HG03575 (cell line): ENCODE results near the gene LRIF1.
"Not testable (repeated sequence)": the region's sequence is repeated elsewhere in the genome, so short reads cannot be mapped to it uniquely, and the experiment has no call there.

Source experiments
- ATAC-seq: cut with Tn5 transposase; IDR thresholded peaks from one replicate; pipeline ENCODE4 v1.9.1; 2021; ENCODE audit not compliant: unreplicated experiment, insufficient number of reproducible peaks, low FRiP score; ENCODE audit errors: extremely low read depth

The LRIF1 gene, protein sequence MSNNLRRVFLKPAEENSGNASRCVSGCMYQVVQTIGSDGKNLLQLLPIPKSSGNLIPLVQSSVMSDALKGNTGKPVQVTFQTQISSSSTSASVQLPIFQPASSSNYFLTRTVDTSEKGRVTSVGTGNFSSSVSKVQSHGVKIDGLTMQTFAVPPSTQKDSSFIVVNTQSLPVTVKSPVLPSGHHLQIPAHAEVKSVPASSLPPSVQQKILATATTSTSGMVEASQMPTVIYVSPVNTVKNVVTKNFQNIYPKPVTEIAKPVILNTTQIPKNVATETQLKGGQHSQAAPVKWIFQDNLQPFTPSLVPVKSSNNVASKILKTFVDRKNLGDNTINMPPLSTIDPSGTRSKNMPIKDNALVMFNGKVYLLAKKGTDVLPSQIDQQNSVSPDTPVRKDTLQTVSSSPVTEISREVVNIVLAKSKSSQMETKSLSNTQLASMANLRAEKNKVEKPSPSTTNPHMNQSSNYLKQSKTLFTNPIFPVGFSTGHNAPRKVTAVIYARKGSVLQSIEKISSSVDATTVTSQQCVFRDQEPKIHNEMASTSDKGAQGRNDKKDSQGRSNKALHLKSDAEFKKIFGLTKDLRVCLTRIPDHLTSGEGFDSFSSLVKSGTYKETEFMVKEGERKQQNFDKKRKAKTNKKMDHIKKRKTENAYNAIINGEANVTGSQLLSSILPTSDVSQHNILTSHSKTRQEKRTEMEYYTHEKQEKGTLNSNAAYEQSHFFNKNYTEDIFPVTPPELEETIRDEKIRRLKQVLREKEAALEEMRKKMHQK

DNA sequence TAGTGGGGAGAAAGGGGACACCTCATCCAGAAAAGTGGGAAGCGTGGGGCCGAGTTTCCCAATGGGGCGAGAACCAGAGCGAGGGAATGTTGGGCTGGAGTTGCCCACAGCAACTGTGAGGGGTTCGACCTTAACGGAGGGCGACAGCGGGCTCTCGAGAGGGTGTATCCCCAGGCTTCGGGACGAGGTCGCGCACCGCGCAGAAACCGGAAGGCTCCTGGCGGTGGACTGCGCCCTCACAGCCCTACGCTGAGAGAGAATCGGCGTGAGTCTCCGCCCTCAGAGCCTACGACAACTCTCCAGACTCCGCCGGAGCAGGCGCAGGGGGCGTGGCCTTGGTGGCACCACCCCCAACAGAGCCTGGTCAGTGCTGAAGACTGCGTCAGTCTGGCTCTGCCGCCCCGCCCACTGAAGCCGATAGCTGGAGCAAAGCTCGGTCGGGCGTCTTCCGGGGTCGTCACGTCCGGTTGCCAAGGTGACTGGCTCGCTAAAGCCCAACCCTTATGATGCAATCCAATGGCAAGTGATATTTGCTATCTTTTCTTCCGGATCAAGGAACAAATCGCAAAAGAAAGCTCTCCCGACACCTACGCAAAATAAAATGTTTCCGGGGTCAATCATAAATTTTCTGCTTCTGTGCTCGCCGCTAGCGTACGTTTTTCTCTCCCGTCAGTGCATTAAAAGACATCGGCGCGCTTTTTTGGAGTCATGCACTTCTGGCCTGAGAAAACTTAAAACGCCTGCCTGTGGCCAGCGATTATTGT is at the start of gene LRIF1:
Gene LRIF1, minus strand, starts transcription at position 232 of the 764 bp plus-strand sequence. CDS start 234 bp downstream, outside the sequence.
- ATAC-seq = peak; percentile 79

DNA sequence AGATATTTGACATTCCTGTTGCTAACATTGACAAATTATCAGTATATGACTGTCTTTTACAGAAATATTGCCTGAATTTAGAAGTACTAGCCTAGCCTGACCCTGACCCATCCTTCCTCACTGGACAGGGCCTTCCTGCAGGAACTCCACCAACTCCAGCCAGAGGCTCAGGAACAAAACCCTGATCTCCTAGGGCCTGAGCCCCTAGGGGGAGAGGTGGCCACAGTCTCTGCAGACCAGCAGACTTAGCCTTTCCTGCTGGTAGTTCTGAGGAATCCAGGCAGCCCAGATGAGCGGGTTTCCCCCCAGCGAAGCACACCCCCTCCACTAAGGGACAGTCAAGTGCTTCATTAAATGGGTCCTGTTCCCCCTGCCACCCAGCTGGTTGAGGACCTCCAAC is 44.3 kb upstream of the LRIF1 start:
- no peak for ATAC-seq

DNA sequence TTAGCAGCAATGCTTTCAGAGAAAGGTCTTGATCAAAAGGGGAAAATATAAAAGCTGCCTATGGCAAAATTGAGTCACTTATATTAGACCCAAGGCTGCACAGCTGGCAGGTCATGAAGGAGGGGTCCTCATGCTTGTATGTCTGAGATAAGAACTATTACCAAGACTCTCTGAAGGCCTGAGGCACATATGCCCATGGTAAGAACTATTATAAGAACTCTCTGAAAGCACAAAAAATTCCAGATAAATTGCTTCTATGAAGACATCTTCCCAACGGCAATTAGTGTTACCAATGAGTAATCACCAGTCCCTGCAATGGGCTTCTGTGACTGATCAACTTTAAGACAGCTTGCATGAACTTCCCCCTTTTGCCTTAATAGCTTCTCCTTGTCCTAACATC is 42.8 kb upstream of the LRIF1 start:
- ATAC-seq = no peak

DNA sequence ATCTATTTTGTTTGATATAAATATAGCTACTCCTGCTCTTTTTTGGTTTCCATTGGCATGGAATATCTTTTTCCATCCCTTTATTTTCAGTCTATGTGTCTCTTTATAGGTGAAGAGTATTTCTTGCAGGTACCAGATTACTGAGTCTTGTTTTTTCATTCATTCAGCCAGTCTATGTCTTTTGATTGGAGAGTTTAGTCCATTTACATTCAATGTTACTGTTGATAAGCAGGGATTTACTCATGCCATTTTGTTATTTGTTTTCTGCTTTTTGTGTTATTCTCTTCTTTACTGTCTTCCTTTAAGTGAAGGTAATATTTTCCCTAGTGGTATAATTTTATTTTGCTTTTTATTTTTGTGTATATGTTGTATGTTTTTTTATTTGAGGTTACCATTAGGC is 35.9 kb upstream of the LRIF1 start:
- ATAC-seq = not testable (repeated sequence)

DNA sequence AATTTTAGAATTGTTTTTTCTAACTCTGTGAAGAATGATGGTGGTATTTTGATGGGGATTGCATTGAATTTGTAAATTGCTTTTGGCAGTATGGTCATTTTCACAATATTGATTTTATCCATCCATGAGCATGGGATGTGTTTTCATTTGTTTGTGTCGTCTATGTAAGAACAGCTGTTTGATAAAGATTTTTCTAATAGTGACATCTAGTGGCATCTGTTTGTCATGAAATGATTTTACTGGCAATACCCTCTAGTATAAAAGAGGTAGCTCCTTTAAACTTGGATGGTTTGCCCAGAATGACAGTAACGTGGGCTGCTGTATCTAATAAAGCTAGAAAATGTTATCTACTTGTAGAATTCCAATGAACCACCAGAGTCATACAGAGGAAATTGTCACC is 28.6 kb upstream of the LRIF1 start:
- ATAC-seq = not testable (repeated sequence)

DNA sequence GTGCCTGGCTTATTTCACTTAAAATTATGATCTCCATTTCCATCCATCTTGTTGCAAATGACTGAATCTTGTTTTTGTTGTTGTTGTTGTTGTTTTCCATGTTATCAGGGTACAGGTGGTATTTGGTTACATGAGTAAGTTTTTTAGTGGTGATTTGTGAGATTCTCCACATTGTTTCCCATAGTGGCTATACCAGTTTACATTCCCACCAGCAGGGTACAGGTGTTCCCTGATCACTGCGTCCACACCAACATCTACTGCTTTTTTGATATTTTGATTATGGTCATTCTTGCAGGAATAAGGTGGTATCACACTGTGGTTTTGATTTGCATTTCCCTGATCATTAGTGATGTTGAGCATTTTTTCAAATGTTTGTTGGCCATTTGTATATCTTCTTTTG is 27.6 kb upstream of the LRIF1 start:
- not testable (repeated sequence) for ATAC-seq

DNA sequence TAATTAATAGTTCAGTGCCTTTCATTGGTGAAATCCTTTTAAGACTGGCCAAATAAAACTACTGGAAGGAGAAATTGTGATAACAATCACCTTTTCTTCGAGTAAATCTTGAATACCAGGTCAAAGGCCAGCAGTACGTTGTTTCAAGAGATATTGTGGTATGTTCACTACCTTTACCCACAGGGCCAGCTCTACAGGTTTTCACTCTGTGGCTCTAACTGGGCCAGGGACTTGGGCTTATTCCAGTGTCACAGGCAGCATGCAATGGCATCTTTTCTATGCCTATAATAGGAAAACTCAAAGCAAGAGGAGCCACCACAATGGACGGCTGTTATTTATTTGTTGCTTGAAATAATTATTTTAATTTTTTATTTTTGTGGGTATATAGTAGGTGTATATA is 26.8 kb upstream of the LRIF1 start:
- no peak for ATAC-seq

DNA sequence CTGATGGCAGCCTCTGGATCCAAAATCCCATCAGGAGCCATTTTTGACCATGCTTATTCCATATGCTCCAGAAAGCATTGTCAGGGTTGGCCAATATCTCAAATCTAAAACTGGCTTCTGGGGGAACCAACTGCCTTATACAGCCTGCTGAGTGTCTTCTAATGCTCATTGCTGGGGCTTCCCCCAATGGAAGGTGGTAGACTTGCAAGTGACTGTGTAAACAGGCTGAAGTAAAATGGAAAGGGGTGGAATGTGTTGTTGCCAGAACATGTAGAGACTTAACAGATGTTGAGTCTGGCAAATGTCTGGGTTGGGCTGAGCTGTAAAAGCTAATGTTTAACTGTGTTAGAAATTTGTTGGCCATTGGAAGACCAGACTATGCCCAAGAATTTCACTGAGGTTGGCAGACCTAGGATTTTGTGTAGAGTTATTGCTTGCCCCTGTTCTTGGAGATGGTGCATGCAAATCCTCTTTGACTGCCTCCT is 22.7 kb upstream of the LRIF1 start:
- ATAC-seq = no peak

DNA sequence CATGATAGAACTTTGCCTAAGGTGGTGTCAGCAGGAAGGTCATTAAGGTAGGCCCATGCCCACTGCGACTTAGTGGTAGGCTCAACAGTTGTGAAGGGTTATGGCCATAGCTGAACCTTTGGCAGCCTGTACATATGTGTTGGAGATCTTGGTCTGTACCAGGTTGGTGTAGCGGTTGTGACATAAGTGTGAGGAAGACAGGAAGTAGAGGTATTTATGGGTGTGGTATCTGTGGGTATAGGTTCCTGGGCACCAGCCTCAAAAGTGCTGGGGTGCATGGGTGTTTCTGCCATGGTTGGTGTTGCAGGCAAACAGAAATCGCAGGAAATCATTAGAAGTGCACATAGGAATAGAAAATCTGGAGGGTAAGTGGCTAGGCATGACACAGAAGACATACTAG is 18.6 kb upstream of the LRIF1 start:
- ATAC-seq = no peak

DNA sequence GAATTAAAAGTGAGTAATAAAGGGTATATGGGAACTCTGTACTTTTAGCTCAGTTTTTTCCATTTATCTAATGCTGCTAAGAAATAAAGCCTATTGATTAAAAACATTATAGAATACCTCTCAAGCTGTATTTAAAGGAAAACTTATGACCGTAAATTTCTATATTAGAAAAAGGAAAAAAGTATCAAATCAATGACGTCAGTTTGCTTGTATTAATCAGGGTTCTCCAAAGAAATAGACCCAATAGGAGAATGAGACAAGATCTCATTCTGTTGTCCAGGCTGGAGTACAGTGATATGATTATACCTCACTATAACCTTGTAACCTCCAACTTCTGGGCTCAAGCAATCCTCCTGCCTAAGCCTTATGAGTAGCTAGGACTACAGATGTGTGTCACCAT is 15.4 kb upstream of the LRIF1 start:
- ATAC-seq = no peak

DNA sequence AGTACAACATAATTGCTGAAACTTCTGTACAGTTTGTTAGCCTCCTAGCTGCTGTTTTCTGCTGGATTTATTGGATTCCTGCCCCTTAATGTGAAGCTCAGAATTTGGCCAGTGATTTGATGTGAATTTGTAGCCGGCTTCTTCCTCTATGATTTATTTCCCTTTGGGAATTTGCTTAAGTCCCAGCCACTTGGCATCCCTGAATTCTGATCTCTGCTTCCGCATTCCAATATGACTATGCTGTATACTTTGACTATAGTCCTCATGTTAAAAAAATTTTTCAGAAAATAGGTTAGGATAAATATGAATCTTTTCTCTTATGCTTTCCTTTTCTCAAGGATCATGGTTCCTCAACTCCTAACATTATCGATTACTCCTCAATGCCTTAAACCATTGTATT is 12.4 kb upstream of the LRIF1 start:
- ATAC-seq = no peak

DNA sequence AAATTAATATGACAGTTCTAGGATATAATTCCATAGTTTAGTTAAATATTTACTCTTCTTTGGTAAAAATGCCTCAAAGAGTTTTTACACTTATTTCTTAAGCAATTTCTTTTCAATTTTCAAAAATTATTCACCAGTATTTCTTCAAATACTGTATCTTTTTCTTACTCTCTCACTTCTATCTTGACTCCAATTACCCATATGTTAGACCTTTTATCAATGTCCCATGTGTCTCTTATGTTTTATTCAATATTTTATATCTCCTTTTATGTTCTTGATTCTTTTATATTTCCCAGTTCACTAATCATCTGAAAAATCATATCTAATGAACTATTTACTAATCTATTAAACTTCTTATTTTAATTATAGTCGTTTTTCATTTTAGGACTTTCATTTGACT is 11.5 kb upstream of the LRIF1 start:
- ATAC-seq = no peak

DNA sequence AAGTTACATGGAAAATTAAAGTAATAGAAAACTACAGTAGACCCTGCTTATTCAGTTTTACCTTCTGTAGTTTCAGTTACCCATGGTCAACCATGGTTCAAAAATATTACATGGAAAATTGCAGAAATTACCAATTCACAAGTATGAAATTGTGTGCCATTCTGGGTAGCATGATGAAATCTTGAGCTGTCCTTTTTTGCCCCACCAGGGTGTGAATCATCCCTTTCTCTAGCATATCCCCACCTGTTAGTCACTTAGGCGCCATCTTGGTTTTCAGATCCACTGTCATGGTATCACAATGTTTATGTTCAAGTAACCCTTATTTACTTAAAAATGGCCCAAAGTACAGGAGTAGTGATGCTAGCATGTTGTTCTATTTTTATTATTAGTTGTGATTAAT is 3.5 kb upstream of the LRIF1 start:
- no peak for ATAC-seq

DNA sequence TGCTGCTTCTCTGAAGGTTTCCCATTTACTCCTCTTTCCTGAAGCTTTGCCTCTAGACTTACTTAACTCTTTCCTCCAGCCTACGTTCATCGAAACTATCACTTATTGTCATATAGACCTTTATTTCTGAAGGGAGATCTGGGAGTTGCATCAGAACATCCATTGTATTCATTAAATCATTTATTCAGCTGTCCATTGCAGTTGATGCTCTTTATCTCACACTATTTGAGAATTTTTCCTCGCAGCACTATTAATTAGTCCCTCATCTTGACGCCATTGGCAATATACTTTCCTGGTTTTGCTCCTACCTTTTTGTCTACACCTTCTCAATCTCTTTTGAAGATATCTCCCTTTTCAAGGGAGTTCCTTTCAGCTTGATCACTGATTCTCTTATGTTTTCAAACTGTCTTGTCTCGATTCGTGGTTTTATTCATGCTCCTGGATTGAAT is 757 bp upstream of the LRIF1 start:
- no peak for ATAC-seq

DNA sequence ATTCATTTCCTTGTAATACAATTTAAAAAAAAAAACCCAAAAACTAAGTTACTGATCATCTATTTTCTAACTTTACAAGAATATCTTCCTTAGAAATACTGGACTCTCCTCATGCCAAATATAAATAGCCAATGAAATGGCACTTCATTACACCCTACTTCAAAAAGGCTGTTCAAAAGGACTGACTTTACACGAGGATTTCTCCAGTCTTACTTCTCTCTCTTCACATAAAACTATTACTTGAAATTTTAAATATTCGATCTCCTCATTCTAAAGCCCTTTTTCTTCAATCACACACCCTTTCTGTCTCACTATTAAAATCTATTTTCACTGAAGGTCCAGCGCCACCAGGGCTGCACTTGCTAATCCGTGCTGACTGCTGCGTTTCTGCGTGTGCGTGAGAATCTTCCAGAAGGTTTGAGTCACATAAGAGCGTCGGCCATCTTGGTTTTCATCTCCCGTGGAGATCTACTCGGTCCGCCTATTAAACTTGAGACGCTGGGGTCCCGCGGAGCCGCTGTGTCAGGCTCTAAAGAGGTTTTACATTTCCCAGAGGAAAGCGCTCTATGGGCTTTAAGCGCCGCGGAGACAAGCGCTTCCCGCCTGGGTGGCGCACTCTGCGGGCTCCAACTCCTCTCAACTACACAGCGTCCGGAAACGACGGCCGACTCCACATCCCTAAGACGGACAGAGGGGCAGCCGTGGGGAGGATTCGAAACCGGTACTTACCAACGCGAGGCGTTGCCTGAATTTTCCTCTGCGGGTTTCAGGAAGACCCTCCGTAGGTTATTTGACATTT is 631 bp downstream of the LRIF1 start:
- no peak for ATAC-seq

DNA sequence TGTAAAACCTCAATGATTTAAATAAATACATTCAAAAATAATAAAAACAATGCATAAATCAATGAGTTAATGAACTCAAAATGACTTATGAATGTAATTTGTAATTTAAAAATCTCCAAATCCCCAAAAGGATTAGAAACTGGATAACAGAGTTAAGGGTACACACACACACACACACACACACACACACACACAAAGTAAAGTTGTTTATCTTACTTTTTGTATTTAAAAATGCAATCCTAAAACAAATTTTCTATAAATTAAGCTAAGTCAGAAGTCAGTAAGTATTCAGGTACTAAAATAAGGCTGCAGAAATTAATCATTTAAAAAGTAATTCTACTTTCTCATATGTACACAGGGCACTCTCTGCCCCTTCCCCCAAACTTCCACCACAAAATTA is 1.8 kb downstream of the LRIF1 start:
- ATAC-seq = no peak

DNA sequence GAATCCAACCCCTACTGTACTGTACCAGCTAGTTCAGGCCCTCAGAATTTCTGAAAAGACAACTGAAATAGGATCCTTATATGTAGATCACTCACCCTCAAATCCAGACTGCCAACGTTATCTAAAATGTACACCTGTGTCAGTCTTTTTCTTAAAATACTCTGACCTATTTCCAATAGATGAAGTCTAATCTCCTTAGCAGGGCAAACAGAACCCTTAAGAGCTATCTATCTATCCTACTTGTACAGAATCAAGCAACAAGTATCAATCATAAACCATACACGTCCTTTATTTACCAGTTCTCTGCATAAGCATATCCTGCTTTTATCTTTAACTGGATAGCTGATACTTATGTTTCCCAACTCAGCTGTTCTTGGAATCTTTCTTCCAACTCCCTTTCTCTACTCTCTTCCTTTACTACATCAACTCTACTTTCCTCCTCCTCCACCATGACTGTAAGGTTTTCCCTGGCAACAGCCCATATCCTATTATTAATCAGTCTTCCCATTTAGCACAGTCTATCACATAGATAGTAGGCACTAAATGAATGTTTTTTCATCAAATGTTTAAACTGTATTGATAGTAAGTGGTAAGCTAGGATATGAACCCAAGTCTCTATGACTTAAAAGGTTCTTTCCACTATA is 2.8 kb downstream of the LRIF1 start:
- no peak for ATAC-seq

DNA sequence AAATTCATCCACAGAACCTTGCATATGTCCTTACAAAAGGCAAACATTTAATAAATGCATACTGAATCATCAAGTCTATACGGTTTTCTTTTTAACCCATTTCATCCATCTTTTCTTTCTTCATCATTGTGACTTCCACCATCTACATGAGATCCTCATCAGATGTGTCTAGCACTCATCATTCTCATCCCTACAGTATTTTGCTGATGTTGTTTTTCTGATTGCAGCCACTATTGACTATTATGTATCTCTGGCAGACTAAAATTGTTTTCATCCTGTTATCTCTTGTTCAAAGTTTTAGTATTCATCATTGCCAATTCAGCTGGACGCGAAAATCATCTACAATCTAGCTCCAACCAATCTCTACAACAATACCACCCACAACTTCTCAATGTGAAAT is 5.9 kb downstream of the LRIF1 start:
- ATAC-seq = no peak
